Measurements from ENCODE around the gene HASPIN. TPM values are rescaled to one million over a fixed set of nuclear protein-coding genes. Genes with fewer than 3 reads are reported as not detected.
"Not testable (repeated sequence)": the region's sequence is repeated elsewhere in the genome, so short reads cannot be mapped to it uniquely, and the experiment has no call there.

Gene HASPIN
- total RNA-seq, 4 donors from 2014 or later: 0.13 to 0.15 TPM; not detected in 2

GRCh38 chr17:3699951-3700350, 23.8 kb upstream of the HASPIN start:
- no peak for ATAC-seq
- Histone ChIP-seq H3K4me3 (no peak overlapping the region), H3K4me1 (peaks cover 0 to 18% (median 8%) of the 10 kb centered on the region in 3 donors), H3K27ac (no peak overlapping the region), H3K9me3 (peaks cover 0 to 13% (median 0%) of the 10 kb centered on the region in 3 donors), H3K27me3 (peaks cover 36% of the 10 kb centered on the region), H3K36me3 (no peaks in the 10 kb centered on the region)
- no peak for TF ChIP-seq POLR2AphosphoS5 (IDR thresholded peaks at IDR 0.05)
- no peak for TF ChIP-seq EP300 (IDR thresholded peaks at IDR 0.05)
- TF ChIP-seq POLR2A (IDR thresholded peaks at IDR 0.05): no peak
- no peak for TF ChIP-seq CTCF (IDR thresholded peaks at IDR 0.05)
- no CpG with 5 or more reads among the region's 4 CpGs for WGBS, 2 donors (ENCODE audit: low coverage in 1 of 2)

GRCh38 chr17:3702041-3702539, 21.6 kb upstream of the HASPIN start:
- WGBS, 2 donors (ENCODE audit: low coverage in 1 of 2): 87 to 100% methylated on average over 1 to 5 of the region's 7 CpGs
- Histone ChIP-seq H3K9me3 (peaks cover 0 to 13% (median 0%) of the 10 kb centered on the region in 3 donors), H3K27me3 (peaks cover 14% of the 10 kb centered on the region)
- not testable (repeated sequence) for H3K27ac ChIP-seq, ATAC-seq, H3K36me3 ChIP-seq, H3K4me3 ChIP-seq, H3K4me1 ChIP-seq

GRCh38 chr17:3704931-3705717, 18.6 kb upstream of the HASPIN start:
- 78% methylated on average over 10 to 20 of the region's 20 CpGs for WGBS, 2 donors (ENCODE audit: low coverage in 1 of 2)
- no peaks in the 10 kb centered on the region for H3K36me3 ChIP-seq
- H3K4me3 ChIP-seq: no peak overlapping the region
- H3K27me3 ChIP-seq: no peaks in the 10 kb centered on the region
- no peak overlapping the region for H3K27ac ChIP-seq
- no peaks in the 10 kb centered on the region for H3K4me1 ChIP-seq
- H3K9me3 ChIP-seq: no peaks in the 10 kb centered on the region
- TF ChIP-seq POLR2A (IDR thresholded peaks at IDR 0.05) (no peak), POLR2AphosphoS5 (IDR thresholded peaks at IDR 0.05) (no peak), CTCF (IDR thresholded peaks at IDR 0.05) (no peak), EP300 (IDR thresholded peaks at IDR 0.05) (no peak)
- ATAC-seq: no peak

- H3K9me3 ChIP-seq, H3K36me3 ChIP-seq, H3K27me3 ChIP-seq, ATAC-seq, H3K4me1 ChIP-seq, H3K4me3 ChIP-seq, H3K27ac ChIP-seq: not testable (repeated sequence)
- WGBS, 2 donors (ENCODE audit: low coverage in 1 of 2): 75 to 100% methylated on average over 1 of the region's 1 CpG
These were observed 18.1 kb upstream of the HASPIN start for GRCh38 chr17:3705718-3705984.

- 41 to 53% methylated on average over 3 of the region's 3 CpGs for WGBS, 2 donors (ENCODE audit: low coverage in 1 of 2)
- Histone ChIP-seq H3K4me3 (no peak overlapping the region), H3K27me3 (no peaks in the 10 kb centered on the region), H3K27ac (no peak overlapping the region), H3K4me1 (no peaks in the 10 kb centered on the region), H3K9me3 (no peaks in the 10 kb centered on the region), H3K36me3 (peaks cover 0 to 19% of the 10 kb centered on the region in 2 donors)
- TF ChIP-seq POLR2AphosphoS5 (IDR thresholded peaks at IDR 0.05) (no peak), EP300 (IDR thresholded peaks at IDR 0.05) (no peak), CTCF (IDR thresholded peaks at IDR 0.05) (no peak), POLR2A (IDR thresholded peaks at IDR 0.05) (no peak)
- ATAC-seq: no peak
These were observed 15.3 kb upstream of the HASPIN start for GRCh38 chr17:3708366-3708765.

- peaks cover 4 to 45% of the 10 kb centered on the region in 2 donors for H3K36me3 ChIP-seq
- WGBS, 2 donors (ENCODE audit: low coverage in 1 of 2): 67 to 85% methylated on average over 3 to 5 of the region's 5 CpGs
- no peak for TF ChIP-seq CTCF (IDR thresholded peaks at IDR 0.05)
- TF ChIP-seq EP300 (IDR thresholded peaks at IDR 0.05): no peak
- no peak for TF ChIP-seq POLR2AphosphoS5 (IDR thresholded peaks at IDR 0.05)
- no peak for TF ChIP-seq POLR2A (IDR thresholded peaks at IDR 0.05)
- no peak overlapping the region for H3K27ac ChIP-seq
- no peaks in the 10 kb centered on the region for H3K27me3 ChIP-seq
- no peaks in the 10 kb centered on the region for H3K4me1 ChIP-seq
- no peaks in the 10 kb centered on the region for H3K9me3 ChIP-seq
- H3K4me3 ChIP-seq: no peak overlapping the region
- no peak for ATAC-seq
These were observed 12.7 kb upstream of the HASPIN start for GRCh38 chr17:3710951-3711383.

Measured in gastroesophageal sphincter (tissue), 4 donors.